Neuron (in vitro differentiated cells): ENCODE data around the gene TIMM22.
"Not testable (repeated sequence)": the region's sequence is repeated elsewhere in the genome, so short reads cannot be mapped to it uniquely, and the experiment has no call there.

ENCODE experiments used
- H2AFZ ChIP-seq: one replicate; pipeline ENCODE4 v1.6.1; 2013; ENCODE audit warnings: low read depth, mild to moderate bottlenecking, inconsistent platforms, low read length, moderate library complexity
- H3K27me3 ChIP-seq: one replicate; pipeline ENCODE4 v1.6.1; 2013; ENCODE audit warnings: low read length; ENCODE audit not compliant: insufficient read depth
- H3K36me3 ChIP-seq: one replicate; pipeline ENCODE4 v1.6.1; 2013; ENCODE audit warnings: low read length; ENCODE audit not compliant: insufficient read depth
- H3K4me1 ChIP-seq: one replicate; pipeline ENCODE4 v1.6.1; 2013; ENCODE audit warnings: low read length; ENCODE audit not compliant: insufficient read depth
- H3K4me3 ChIP-seq: 2 replicates; pipeline ENCODE4 v1.5.1; 2013; ENCODE audit warnings: mild to moderate bottlenecking, low read length, moderate library complexity
- H3K9me3 ChIP-seq: one replicate; pipeline ENCODE4 v1.6.1; 2013; ENCODE audit warnings: low read length

The TIMM22 gene

DNA sequence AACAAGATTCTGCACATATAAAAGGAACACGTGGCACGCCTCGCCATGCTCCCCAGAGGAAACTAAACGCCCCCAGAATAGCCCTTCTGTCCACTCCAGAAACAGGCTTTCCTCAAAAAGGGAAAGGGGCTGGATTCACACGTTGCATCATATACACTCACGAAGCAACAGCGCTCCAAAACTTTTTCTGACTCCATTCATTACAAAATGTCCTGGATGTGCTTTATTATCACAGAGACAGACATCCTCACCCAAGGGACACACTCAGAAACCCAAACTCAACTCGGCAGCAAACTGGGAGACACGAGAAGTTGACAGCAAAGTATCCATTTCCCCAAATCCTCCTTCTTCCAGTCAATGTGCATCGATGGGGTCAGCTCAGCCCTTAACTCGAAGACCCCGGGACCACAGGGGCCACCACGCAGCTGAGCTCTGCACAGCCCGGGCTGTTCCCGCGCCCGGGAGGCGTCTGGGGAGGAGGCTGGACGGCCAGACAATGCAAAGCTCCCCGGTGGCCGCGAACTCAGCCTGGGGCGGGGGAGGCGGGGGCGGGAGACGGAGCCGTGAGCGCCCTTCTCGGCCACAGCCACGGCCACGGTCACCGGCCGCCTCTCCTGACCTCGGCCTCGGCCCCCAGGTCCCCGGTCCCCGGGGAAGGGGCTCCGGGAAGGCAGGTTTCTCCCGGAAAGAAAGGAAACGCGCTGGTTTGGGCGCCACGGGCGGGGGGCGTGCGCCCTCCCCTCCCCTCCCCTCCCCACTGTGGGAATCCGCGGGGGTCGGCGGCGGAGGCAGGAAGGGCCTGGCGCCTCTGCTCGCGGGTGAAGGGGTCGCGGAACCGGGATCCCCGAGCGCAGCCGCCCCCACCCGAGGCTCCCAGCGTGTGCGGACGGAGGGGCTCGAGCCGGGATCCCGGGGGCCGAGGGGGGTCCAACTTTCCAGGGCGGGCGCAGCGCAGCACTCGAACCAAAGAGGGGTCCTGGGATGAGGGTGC lies 18.5 kb upstream of the TIMM22 start:
- no peak overlapping the region for H2AFZ ChIP-seq
- peak overlapping the region; percentile 73 for H3K4me3 ChIP-seq
- peaks cover 4% of the 10 kb centered on the region for H3K36me3 ChIP-seq
- H3K4me1 ChIP-seq: peaks cover 26% of the 10 kb centered on the region
- H3K9me3 ChIP-seq: no peaks in the 10 kb centered on the region
- no peaks in the 10 kb centered on the region for H3K27me3 ChIP-seq

DNA sequence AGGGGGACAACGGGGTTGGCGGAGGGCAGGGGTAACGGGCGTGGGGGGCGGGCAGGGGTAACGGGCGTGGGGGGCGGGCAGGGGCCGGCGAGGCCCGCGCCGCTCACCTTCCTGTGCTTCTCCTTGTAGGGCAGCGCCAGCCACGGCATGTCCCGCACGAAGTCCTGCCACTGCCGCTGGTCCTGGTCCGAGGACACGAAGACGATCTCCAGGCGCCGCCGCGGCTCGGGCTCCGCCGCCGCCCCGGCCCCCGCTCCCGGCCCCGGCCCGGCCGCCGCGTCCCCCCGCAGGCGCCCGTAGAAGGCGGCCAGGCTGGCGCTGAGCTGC lies 17.8 kb upstream of the TIMM22 start:
- no peak overlapping the region for H2AFZ ChIP-seq
- H3K36me3 ChIP-seq: peaks cover 4% of the 10 kb centered on the region
- H3K9me3 ChIP-seq: no peaks in the 10 kb centered on the region
- no peaks in the 10 kb centered on the region for H3K27me3 ChIP-seq
- H3K4me1 ChIP-seq: peaks cover 26% of the 10 kb centered on the region
- H3K4me3 ChIP-seq: peak overlapping the region; percentile 80

DNA sequence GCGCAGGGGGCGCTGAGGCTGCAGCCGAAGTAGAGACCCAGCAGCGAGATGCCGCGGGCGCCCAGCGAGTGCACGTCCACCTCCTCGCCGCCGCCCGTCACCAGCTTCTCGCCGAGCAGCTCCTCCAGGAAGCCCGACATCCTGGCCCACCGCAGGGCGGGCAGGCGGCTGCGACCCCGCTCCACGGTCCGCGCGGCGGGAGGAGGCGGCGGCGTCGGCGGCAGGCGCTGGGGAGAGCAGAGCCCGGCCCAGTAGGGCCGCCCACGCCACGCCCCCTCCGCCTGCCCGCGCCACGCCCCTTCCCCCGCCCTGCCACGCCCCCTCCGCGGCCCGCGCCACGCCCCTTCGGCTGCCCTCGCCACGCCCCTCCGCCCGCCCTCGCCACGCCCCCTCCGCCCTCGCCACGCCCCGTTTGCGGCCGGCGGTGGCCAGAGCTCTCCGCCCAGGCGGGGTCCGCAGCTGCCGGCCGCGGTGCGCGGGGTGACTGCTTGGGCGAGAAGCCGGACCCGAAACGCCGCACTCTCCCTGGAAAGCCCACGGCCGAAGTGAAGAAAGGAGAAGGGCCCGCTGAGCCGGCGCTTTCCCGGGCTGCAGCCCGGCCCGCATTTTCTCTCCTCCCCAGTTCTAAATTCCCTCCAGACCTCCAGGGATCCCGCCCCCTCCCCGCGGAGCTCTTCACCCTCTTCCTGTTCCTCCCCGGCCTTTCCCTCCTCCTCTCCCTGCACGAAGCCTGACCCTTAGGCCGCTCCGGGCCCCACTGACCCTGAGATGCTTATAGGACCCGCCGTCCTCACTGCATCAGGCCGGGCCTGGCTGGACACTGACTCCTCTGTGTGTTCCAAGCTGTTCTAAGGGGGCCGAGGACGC lies 17.2 kb upstream of the TIMM22 start, which contains the start of gene NXN:
TSS of gene NXN (minus strand) at position 238 of the 867 bp plus-strand sequence.
- Histone ChIP-seq H3K4me1 (peaks cover 26% of the 10 kb centered on the region), H3K9me3 (no peaks in the 10 kb centered on the region), H3K36me3 (peaks cover 4% of the 10 kb centered on the region), H2AFZ (peak within 1 kb of the TSS; percentile 91), H3K27me3 (no peaks in the 10 kb centered on the region), H3K4me3 (peak within 1 kb of the TSS; percentile 80)

DNA sequence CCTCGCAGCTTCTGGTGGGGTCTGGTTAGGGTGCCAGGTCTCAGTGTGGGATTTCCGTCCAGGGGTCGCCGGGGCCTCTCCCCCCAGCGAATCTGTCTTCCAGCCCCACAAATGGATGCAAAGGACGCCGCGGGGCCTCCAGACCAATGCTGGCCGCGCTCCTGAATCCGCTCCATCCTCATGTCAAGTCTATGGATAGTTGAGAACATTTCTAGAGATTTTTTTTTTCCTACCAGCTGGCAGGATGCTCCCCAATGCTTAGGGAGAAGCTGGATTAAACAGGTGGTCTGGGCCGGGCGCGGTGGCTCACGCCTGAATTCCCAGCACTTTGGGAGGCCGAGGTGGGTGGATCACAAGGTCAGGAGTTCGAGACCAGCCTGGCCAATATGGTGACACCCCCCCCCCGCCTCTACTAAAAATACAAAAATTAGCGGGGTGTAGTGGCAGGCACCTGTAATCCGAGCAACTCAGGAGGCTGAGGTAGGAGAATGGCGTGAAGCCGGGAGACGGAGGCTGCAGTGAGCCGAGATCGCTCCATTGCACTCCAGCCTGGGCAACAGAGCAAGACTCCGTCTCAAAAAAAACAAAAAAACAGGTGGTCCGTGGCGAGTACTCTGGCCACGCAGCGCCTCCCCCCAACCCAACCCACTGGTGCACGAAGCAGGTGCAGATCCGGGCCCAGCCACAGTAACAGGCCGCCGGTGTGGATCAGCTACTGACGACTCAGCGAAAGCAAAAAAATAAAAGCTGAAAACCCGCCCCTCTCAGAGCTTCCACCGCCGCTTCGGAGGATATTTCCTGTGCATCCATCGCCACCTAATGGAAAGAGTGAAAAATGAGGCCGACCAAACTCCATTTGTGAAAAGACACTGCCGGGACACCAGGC lies 16.3 kb upstream of the TIMM22 start:
- Histone ChIP-seq H3K27me3 (no peaks in the 10 kb centered on the region), H3K4me3 (peak overlapping the region; percentile 73), H2AFZ (peak overlapping the region; percentile 91), H3K9me3 (no peaks in the 10 kb centered on the region), H3K36me3 (peaks cover 2% of the 10 kb centered on the region), H3K4me1 (peaks cover 22% of the 10 kb centered on the region)

DNA sequence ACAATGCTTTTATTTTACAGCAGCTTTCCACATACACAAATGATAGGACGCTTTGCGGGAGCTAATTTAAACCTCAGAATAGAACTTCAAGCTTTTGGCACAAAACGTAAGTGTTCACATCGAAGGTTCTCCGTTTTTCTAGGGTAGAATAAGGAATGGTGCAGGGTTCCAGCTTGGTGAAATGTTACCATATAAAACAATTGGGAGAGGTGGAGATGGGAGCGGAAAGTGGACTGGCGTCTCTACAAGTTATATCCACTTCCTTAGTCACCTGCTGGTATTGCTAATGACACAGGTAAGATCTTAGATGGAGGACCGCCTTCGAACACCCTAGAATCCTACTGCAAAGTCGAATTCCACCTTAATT lies 15.7 kb upstream of the TIMM22 start:
- Histone ChIP-seq H3K4me3 (peak overlapping the region; percentile 4), H3K27me3 (no peaks in the 10 kb centered on the region), H2AFZ (no peak overlapping the region), H3K9me3 (no peaks in the 10 kb centered on the region), H3K4me1 (peaks cover 22% of the 10 kb centered on the region), H3K36me3 (no peaks in the 10 kb centered on the region)

DNA sequence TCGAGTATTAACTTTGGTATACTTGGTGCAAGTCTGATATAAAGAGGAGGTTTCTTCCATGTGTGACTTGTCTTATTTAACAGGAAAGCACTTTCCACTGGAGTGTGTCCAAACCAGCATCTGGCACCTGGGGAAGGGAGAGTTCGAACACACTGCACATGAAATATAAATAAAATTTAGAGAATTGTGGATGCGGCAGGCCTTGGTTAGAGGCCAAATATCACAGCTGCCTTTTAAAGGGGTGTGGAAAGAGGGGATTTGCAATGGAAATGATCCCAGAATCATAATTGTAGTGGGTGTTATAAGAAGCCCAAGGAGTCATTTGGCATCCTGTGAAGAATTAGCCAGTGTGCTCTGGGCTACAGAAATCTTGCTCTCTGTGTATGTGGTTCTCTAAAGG lies 13.0 kb upstream of the TIMM22 start:
- H2AFZ ChIP-seq: no peak overlapping the region
- no peaks in the 10 kb centered on the region for H3K36me3 ChIP-seq
- H3K4me1 ChIP-seq: peaks cover 8% of the 10 kb centered on the region
- no peaks in the 10 kb centered on the region for H3K9me3 ChIP-seq
- no peaks in the 10 kb centered on the region for H3K27me3 ChIP-seq
- H3K4me3 ChIP-seq: no peak overlapping the region

DNA sequence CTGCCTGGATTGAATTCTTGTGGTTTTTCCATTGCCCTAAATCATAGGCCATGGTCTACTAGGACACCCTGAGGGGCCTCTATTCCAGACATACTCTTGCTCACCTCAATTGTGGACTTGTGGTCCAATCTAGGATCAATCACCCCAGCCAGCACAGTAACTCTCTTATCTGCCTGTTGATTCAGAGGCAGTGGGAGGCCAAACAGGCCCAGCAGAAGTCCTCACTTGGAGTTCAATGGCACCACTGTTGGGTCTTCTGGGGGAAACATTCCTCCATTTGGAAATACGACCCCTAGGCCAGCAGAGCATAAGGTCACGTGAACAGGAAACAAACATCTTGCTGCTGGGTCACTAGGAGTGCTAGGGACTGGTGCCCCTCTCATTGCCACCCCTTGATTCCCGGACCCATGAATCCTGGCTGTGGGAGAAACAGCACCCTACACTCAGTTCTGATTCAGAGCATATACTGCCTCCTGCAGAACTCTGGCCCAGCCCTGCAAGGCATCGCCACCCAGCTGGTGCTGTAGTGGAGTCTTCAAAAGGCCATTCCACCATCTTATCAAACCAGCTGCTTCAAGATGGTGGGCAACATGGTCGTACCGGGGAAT lies 10.5 kb upstream of the TIMM22 start:
- H3K9me3 ChIP-seq: no peaks in the 10 kb centered on the region
- no peaks in the 10 kb centered on the region for H3K36me3 ChIP-seq
- H2AFZ ChIP-seq: no peak overlapping the region
- no peak overlapping the region for H3K4me3 ChIP-seq
- no peaks in the 10 kb centered on the region for H3K27me3 ChIP-seq
- no peaks in the 10 kb centered on the region for H3K4me1 ChIP-seq

DNA sequence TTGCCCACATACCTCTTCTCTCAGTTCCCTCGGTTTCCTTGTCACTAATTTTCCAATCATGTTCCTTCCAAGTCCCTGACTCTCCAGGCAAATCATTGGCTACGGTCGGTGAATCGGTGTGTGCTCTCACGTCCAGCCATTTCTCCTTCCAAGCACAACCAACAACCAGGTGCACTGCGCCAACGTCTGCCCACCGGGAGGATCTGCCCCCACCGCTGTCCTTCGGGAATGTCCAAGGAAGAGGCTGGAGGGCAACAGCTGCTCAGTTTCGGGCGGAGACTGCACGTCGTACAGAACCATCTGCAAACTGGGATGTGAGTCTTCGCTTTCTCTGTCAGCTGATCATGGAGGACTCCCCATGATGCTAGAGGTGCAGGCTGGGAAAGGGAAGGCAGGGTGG lies 9.0 kb upstream of the TIMM22 start:
- no peaks in the 10 kb centered on the region for H3K4me1 ChIP-seq

DNA sequence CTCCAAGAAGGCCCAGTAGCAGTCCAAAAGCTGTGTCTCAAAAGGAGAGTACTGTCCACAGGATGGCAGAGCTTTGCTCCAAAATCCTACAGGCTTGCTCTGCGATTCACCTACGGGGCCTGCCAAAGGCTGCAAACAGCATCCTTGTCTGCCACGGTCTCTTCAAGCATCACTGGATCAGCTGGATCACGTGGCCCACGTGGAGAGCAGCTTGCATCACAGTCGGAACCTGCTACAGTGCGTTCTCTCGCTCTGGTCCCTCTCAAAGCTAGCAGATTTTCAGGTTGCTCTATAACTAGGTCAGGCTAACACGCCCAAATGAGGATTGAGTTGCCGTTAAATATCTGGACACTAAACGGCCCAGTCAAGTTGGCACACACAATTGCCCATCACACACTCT lies 8.4 kb upstream of the TIMM22 start:
- H3K4me3 ChIP-seq: no peak overlapping the region
- no peaks in the 10 kb centered on the region for H3K4me1 ChIP-seq
- no peak overlapping the region for H2AFZ ChIP-seq
- H3K36me3 ChIP-seq: no peaks in the 10 kb centered on the region
- H3K9me3 ChIP-seq: no peaks in the 10 kb centered on the region
- H3K27me3 ChIP-seq: no peaks in the 10 kb centered on the region

More for the DNA sequence above, 9.0 kb upstream of the TIMM22 start:
- Histone ChIP-seq H3K9me3 (no peaks in the 10 kb centered on the region), H2AFZ (no peak overlapping the region), H3K4me3 (no peak overlapping the region), H3K27me3 (no peaks in the 10 kb centered on the region), H3K36me3 (no peaks in the 10 kb centered on the region)

DNA sequence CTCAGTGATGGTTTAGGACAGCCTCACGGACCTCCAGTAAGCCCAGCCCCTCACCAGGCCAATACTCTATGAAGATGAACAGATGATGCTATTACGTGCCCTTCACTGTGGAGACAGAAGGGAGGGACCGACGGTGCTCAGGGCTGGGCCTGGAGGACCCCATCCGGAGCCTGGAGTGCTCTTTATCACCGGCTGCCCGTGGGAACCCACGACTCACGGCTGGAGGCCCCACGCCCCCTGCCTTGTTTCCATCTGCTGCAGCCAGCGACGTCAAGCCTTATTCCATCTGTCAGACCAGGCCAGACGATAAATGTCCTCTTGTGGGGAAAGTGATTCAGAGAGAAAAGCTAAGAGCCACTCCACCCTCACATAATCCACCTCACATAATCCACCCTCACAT lies 4.0 kb upstream of the TIMM22 start:
- Histone ChIP-seq H3K9me3 (no peaks in the 10 kb centered on the region), H2AFZ (no peak overlapping the region), H3K27me3 (no peaks in the 10 kb centered on the region), H3K4me1 (peaks cover 3% of the 10 kb centered on the region), H3K36me3 (no peaks in the 10 kb centered on the region), H3K4me3 (no peak overlapping the region)

DNA sequence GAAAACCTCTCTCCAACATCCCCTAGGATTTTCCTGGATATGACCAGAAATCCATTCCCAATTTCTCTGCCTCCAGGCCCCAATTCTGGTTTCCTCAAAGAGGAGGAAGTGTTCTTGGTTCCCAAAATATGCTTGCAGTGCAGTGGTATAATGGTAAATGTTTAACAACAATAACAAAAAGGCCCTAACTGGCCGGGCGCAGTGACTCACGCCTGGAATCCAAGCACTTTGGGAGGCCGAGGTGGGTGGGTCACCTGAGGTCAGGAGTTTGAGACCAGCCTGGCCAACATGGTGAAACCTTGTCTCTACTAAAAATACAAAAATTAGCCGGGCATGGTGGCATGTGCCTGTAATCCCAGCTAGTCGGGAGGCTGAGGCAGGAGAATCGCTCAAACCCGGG lies 1.6 kb upstream of the TIMM22 start:
- H2AFZ ChIP-seq, H3K9me3 ChIP-seq, H3K4me3 ChIP-seq, H3K27me3 ChIP-seq, H3K36me3 ChIP-seq: not testable (repeated sequence)
- peaks cover 11% of the 10 kb centered on the region for H3K4me1 ChIP-seq

DNA sequence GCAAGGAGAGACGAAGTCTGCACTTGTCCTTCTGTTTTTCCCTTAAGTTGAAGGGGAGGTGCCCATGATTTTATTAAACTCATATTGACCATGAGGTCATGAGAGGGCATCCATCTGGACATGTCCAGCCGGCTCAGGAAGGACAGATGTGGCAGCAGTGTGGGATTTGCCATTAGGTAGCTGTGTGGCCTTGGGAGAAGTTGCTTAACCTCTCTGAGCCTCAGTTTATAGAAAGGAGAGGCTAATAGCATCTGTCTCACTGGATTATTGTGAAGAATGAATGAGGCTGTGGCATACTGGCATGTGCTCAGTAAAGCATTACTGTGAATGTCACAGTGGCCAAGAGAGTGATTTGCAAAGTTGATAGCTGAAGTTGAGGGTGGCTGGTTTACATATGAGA lies 1.2 kb downstream of the TIMM22 start:
- Histone ChIP-seq H2AFZ (no peak overlapping the region), H3K27me3 (no peaks in the 10 kb centered on the region), H3K9me3 (no peaks in the 10 kb centered on the region), H3K4me3 (peak overlapping the region; percentile 97), H3K36me3 (peaks cover 31% of the 10 kb centered on the region), H3K4me1 (peaks cover 11% of the 10 kb centered on the region)
